ENCODE measurements around the gene AHCYL1. TPM values are rescaled to one million over a fixed set of nuclear protein-coding genes. Genes with fewer than 3 reads are reported as not detected.

Gene AHCYL1
- total and polyA plus RNA-seq, 4 donors: 24.9 to 40.7 (median 30.3) TPM

DNA sequence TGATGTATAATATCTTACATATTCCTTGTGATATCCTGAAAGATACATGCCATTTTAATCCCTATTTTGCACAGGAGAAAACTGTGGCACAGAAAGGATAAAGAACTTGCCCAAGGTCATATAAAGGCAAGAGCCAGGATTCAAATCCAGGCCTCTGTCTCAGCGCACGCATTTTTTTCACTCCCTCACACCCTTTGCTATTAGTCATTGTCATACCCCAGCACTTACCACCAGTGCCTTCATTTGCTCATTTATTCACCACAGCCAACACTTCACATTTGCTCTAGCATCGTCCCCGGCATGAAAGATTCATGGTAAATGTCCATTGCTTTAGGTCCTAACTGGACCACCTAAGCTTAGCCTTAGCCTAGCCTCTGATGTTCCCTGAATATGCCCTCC, 71.7 kb downstream of the AHCYL1 start:
- Histone ChIP-seq H3K27ac (ENCODE audit: low read depth in 1 of 2, low read length in 2 of 2) (no peak overlapping the region), H3K27me3 (ENCODE audit: control insufficient read depth in 4 of 4, insufficient read depth in 4 of 4, low read length in 3 of 4) (no peaks in the 10 kb centered on the region), H3K36me3 (ENCODE audit: control insufficient read depth in 4 of 4, insufficient read depth in 3 of 4, low read depth in 1 of 4, low read length in 3 of 4) (peaks cover 12 to 58% (median 47%) of the 10 kb centered on the region in 4 donors), H3K4me3 (ENCODE audit: low read depth in 1 of 3, low read length in 3 of 3) (no peak overlapping the region), H3K9ac (ENCODE audit: low read depth in 1 of 2, low read length in 2 of 2) (no peak overlapping the region), H3K4me1 (ENCODE audit: control insufficient read depth in 4 of 4, insufficient read depth in 4 of 4, low read length in 3 of 4) (peaks cover 0 to 3% (median 0%) of the 10 kb centered on the region in 4 donors), H3K9me3 (ENCODE audit: control insufficient read depth in 4 of 4, low read length in 3 of 4) (no peaks in the 10 kb centered on the region)
- 92% methylated on average over 4 of the region's 4 CpGs for WGBS
- no peak for DNase-seq (ENCODE audit: low spot score)
- TF ChIP-seq, protein P1, sequence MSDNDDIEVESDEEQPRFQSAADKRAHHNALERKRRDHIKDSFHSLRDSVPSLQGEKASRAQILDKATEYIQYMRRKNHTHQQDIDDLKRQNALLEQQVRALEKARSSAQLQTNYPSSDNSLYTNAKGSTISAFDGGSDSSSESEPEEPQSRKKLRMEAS (IDR thresholded peaks at IDR 0.05): no peak
- TF ChIP-seq GABPA (IDR thresholded peaks at IDR 0.05 in 1 of 2, conservative IDR thresholded peaks at IDR 0.05 in 1 of 2) (no peak), YY1 (IDR thresholded peaks at IDR 0.05) (no peak), SP1 (IDR thresholded peaks at IDR 0.05) (no peak), HNF4A (conservative IDR thresholded peaks at IDR 0.05) (no peak), EGR1 (IDR thresholded peaks at IDR 0.05; ENCODE audit: low read depth in 2 of 2) (no peak), TAF1 (conservative IDR thresholded peaks at IDR 0.05) (no peak), JUND (IDR thresholded peaks at IDR 0.05) (no peak), FOXA2 (IDR thresholded peaks at IDR 0.05) (no peak), RAD21 (IDR thresholded peaks at IDR 0.05) (no peak), RXRA (IDR thresholded peaks at IDR 0.05) (no peak)
- TF ChIP-seq, protein P2, sequence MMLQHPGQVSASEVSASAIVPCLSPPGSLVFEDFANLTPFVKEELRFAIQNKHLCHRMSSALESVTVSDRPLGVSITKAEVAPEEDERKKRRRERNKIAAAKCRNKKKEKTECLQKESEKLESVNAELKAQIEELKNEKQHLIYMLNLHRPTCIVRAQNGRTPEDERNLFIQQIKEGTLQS (IDR thresholded peaks at IDR 0.05): no peak
- TF ChIP-seq, protein P3, sequence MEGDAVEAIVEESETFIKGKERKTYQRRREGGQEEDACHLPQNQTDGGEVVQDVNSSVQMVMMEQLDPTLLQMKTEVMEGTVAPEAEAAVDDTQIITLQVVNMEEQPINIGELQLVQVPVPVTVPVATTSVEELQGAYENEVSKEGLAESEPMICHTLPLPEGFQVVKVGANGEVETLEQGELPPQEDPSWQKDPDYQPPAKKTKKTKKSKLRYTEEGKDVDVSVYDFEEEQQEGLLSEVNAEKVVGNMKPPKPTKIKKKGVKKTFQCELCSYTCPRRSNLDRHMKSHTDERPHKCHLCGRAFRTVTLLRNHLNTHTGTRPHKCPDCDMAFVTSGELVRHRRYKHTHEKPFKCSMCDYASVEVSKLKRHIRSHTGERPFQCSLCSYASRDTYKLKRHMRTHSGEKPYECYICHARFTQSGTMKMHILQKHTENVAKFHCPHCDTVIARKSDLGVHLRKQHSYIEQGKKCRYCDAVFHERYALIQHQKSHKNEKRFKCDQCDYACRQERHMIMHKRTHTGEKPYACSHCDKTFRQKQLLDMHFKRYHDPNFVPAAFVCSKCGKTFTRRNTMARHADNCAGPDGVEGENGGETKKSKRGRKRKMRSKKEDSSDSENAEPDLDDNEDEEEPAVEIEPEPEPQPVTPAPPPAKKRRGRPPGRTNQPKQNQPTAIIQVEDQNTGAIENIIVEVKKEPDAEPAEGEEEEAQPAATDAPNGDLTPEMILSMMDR (IDR thresholded peaks at IDR 0.05; ENCODE audit: low read depth, low read length, missing input control): no peak
- TF ChIP-seq, protein P4, sequence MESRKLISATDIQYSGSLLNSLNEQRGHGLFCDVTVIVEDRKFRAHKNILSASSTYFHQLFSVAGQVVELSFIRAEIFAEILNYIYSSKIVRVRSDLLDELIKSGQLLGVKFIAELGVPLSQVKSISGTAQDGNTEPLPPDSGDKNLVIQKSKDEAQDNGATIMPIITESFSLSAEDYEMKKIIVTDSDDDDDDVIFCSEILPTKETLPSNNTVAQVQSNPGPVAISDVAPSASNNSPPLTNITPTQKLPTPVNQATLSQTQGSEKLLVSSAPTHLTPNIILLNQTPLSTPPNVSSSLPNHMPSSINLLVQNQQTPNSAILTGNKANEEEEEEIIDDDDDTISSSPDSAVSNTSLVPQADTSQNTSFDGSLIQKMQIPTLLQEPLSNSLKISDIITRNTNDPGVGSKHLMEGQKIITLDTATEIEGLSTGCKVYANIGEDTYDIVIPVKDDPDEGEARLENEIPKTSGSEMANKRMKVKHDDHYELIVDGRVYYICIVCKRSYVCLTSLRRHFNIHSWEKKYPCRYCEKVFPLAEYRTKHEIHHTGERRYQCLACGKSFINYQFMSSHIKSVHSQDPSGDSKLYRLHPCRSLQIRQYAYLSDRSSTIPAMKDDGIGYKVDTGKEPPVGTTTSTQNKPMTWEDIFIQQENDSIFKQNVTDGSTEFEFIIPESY (IDR thresholded peaks at IDR 0.05): no peak

DNA sequence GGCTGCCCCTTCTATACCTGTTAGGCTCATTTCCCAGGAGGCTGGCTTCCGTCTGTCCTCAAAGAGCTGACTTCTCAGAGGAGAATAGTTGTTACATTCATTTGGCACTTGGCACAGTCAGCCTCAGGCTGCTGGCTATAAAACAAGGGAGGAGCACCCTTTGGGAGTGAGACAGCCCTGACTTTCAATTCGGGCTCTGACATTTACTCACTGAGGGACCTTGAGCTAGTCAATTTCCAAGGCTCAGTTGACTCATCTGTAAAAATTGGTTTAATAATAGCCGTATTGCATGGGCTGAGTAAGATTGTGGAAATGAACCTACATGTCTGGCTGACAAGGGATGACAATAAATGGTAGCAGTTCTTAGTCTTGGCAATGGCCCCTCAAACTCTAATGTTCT, 72.2 kb downstream of the AHCYL1 start:
- Histone ChIP-seq H3K9me3 (ENCODE audit: control insufficient read depth in 4 of 4, low read length in 3 of 4) (no peaks in the 10 kb centered on the region), H3K4me1 (ENCODE audit: control insufficient read depth in 4 of 4, insufficient read depth in 4 of 4, low read length in 3 of 4) (peaks cover 0 to 3% (median 0%) of the 10 kb centered on the region in 4 donors), H3K27ac (ENCODE audit: low read depth in 1 of 2, low read length in 2 of 2) (no peak overlapping the region), H3K4me3 (ENCODE audit: low read depth in 1 of 3, low read length in 3 of 3) (no peak overlapping the region), H3K27me3 (ENCODE audit: control insufficient read depth in 4 of 4, insufficient read depth in 4 of 4, low read length in 3 of 4) (no peaks in the 10 kb centered on the region), H3K36me3 (ENCODE audit: control insufficient read depth in 4 of 4, insufficient read depth in 3 of 4, low read depth in 1 of 4, low read length in 3 of 4) (peaks cover 10 to 53% (median 42%) of the 10 kb centered on the region in 4 donors), H3K9ac (ENCODE audit: low read depth in 1 of 2, low read length in 2 of 2) (no peak overlapping the region)
- TF ChIP-seq RAD21 (IDR thresholded peaks at IDR 0.05) (no peak), SP1 (IDR thresholded peaks at IDR 0.05) (no peak), JUND (IDR thresholded peaks at IDR 0.05) (no peak), RXRA (IDR thresholded peaks at IDR 0.05) (no peak)
- TF ChIP-seq, protein P4 (IDR thresholded peaks at IDR 0.05): no peak
- TF ChIP-seq, protein P3 (IDR thresholded peaks at IDR 0.05; ENCODE audit: low read depth, low read length, missing input control): no peak
- TF ChIP-seq, protein P1 (IDR thresholded peaks at IDR 0.05): no peak
- no peak for DNase-seq (ENCODE audit: low spot score)
- WGBS: 81% methylated on average over 3 of the region's 3 CpGs
